HCT116 (cell line): ENCODE results near the gene TEX26. TPM values are rescaled to one million over a fixed set of nuclear protein-coding genes. Genes with fewer than 3 reads are reported as not detected.

Experiments
- ATAC-seq: fragments of 200-7000 bp; cut with Tn5 transposase; 2 replicates; pipeline ENCODE4 v1.9.1; 2020; ENCODE audit warnings: mild to moderate bottlenecking, moderate library complexity
- BruUV-seq: library from RNA; stranded (reverse); fragments of 400-500 nt; replicated peaks from 2 replicates; lab custom pipeline; 2021; lab: Mats Ljungman, UMichigan
- CTCF ChIA-PET: fragments of 300-600 bp; sonication (Branson Sonifier 250); formaldehyde crosslinking; loops from one replicate; lab custom pipeline; 2021; ENCODE audit warnings: antibody characterized with exemption; lab: Charles Lee
- POLR2A ChIA-PET: fragments of 300-600, 350-600 bp; sonication (Branson Sonifier 250); formaldehyde crosslinking; loops from one replicate; lab custom pipeline; 2021; ENCODE audit warnings: antibody characterized with exemption; lab: Charles Lee
- RAD21 ChIA-PET, 2 experiments: fragments of 300-600 bp; sonication (Branson Sonifier 250); formaldehyde crosslinking; loops; one replicate each; lab custom pipeline; 2023; ENCODE audit warnings: low total read pairs in 2 of 2; ENCODE audit not compliant: uncharacterized antibody in 2 of 2, unreplicated experiment in 2 of 2, low non-redundant PET in 1 of 2; lab: Charles Lee
- DNase-seq: peaks from one replicate; pipeline ENCODE4 v3.0.0-alpha.2; 2010; ENCODE audit warnings: low read depth, low spot score
- H2AFZ ChIP-seq: fragments of 200-600 bp; shearing (Covaris generic), sonication (generic); 2 replicates; pipeline ENCODE4 v1.6.1; 2017; ENCODE audit warnings: low read depth, mixed run types, mixed read lengths, antibody characterized with exemption, low read length; ENCODE audit not compliant: poor library complexity, severe bottlenecking
- H3K27ac ChIP-seq: 2 replicates; pipeline ENCODE4 v1.5.1; 2012; ENCODE audit warnings: low read depth, low read length
- H3K27me3 ChIP-seq: fragments of 200-600 bp; sonication (generic); 2 replicates; pipeline ENCODE4 v1.6.1; 2016; ENCODE audit warnings: mixed run types, low read length, mixed read lengths; ENCODE audit not compliant: insufficient read depth
- H3K36me3 ChIP-seq, 2 experiments: fragments of 200-500 bp in 1 of 2; fragments of 200-600 bp in 1 of 2; sonication (Bioruptor generic) in 1 of 2; sonication (generic) in 1 of 2; 2 replicates each; pipeline versions ENCODE4 v1.5.1 to v1.6.1; 2014 to 2016; ENCODE audit warnings: low read length in 2 of 2, inconsistent platforms in 1 of 2, mixed read lengths in 1 of 2, mixed run types in 1 of 2; ENCODE audit not compliant: insufficient read depth in 2 of 2, control insufficient read depth in 1 of 2
- H3K4me1 ChIP-seq, 2 experiments: fragments of 200-600 bp in 1 of 2; sonication (generic) in 1 of 2; 2 replicates each; pipeline versions ENCODE4 v1.5.1 to v1.6.1; 2012 to 2017; ENCODE audit warnings: low read length in 2 of 2, inconsistent platforms in 1 of 2, mild to moderate bottlenecking in 1 of 2, mixed read lengths in 1 of 2, mixed run types in 1 of 2, moderate library complexity in 1 of 2; ENCODE audit not compliant: insufficient read depth in 2 of 2, control insufficient read depth in 1 of 2
- H3K4me2 ChIP-seq: fragments of 200-600 bp; sonication (generic); 2 replicates; pipeline ENCODE4 v1.6.1; 2017; ENCODE audit warnings: mixed run types, low read length, mixed read lengths
- H3K4me3 ChIP-seq, 2 experiments: fragments of 200-600 bp in 1 of 2; sonication (generic) in 1 of 2; replicated peaks in 1 of 2; 2 replicates each; pipeline ENCODE4 v1.5.1; 2011 to 2016; ENCODE audit warnings: low read length in 2 of 2, control low read depth in 1 of 2, low read depth in 1 of 2, mild to moderate bottlenecking in 1 of 2, mixed read lengths in 1 of 2, mixed run types in 1 of 2
- H3K79me2 ChIP-seq: fragments of 200-600 bp; sonication (generic); 2 replicates; pipeline ENCODE4 v1.6.1; 2017; ENCODE audit warnings: mild to moderate bottlenecking, mixed run types, low read length, moderate library complexity, mixed read lengths; ENCODE audit not compliant: insufficient read depth
- H3K9ac ChIP-seq: fragments of 200-600 bp; sonication (generic); 2 replicates; pipeline ENCODE4 v1.6.1; 2016; ENCODE audit warnings: low read length, mixed read lengths
- H3K9me2 ChIP-seq: fragments of 200-600 bp; sonication (generic), shearing (Covaris generic); 2 replicates; pipeline ENCODE4 v1.6.1; 2017; ENCODE audit warnings: mixed run types, mild to moderate bottlenecking, moderate library complexity; ENCODE audit not compliant: insufficient read depth
- H3K9me3 ChIP-seq, 2 experiments: fragments of 200-500 bp in 1 of 2; fragments of 200-600 bp in 1 of 2; sonication (Bioruptor generic) in 1 of 2; sonication (generic) in 1 of 2; 2 replicates each; pipeline ENCODE4 v1.6.1; 2014 to 2017; ENCODE audit warnings: low read length in 2 of 2, mixed read lengths in 2 of 2, inconsistent platforms in 1 of 2, low read depth in 1 of 2, mild to moderate bottlenecking in 1 of 2, mixed run types in 1 of 2, moderate library complexity in 1 of 2; ENCODE audit not compliant: control insufficient read depth in 1 of 2, insufficient read depth in 1 of 2
- H4K20me1 ChIP-seq: fragments of 200-600 bp; sonication (generic), shearing (Covaris generic); 2 replicates; pipeline ENCODE4 v1.6.1; 2017; ENCODE audit warnings: mixed run types, mild to moderate bottlenecking, moderate library complexity; ENCODE audit not compliant: insufficient read depth
- CBX3 ChIP-seq: IDR thresholded peaks from 2 replicates; pipeline ENCODE4 v1.6.1; 2012; ENCODE audit warnings: low read depth
- CEBPB ChIP-seq: IDR thresholded peaks from 2 replicates; pipeline ENCODE4 v1.6.1; 2012; ENCODE audit warnings: low read depth
- EGR1 ChIP-seq: IDR thresholded peaks from 2 replicates; pipeline ENCODE4 v1.6.1; 2012; ENCODE audit warnings: low read depth
- EZH2phosphoT487 ChIP-seq: fragments of 200-600 bp; IDR thresholded peaks from 2 replicates; pipeline ENCODE4 v1.6.1; 2018; ENCODE audit warnings: antibody characterized with exemption, borderline replicate concordance
- FOSL1 ChIP-seq: IDR thresholded peaks from 2 replicates; pipeline ENCODE4 v1.6.1; 2012; ENCODE audit warnings: low read depth
- MAX ChIP-seq: IDR thresholded peaks from 2 replicates; pipeline ENCODE4 v1.6.1; 2012
- POLR2A ChIP-seq: IDR thresholded peaks from 2 replicates; pipeline ENCODE4 v1.7.0; 2011; ENCODE audit warnings: borderline replicate concordance; ENCODE audit not compliant: insufficient read depth, insufficient read length; ENCODE audit errors: extremely low read depth
- RAD21 ChIP-seq: IDR thresholded peaks from 2 replicates; pipeline ENCODE4 v1.6.1; 2012; ENCODE audit warnings: low read depth, mild to moderate bottlenecking
- SP1 ChIP-seq: IDR thresholded peaks from 2 replicates; pipeline ENCODE4 v1.6.1; 2012; ENCODE audit warnings: low read depth
- TCF7L2 ChIP-seq: IDR thresholded peaks from 2 replicates; pipeline ENCODE4 v1.7.0; 2011; ENCODE audit warnings: borderline replicate concordance, inconsistent platforms; ENCODE audit not compliant: insufficient read depth, insufficient read length; ENCODE audit errors: extremely low read depth
- ZNF274 ChIP-seq: fragments of 200-500 bp; sonication (Bioruptor generic); IDR thresholded peaks from 2 replicates; pipeline ENCODE4 v1.6.1; 2014; ENCODE audit warnings: mild to moderate bottlenecking, low read depth, low read length, inconsistent platforms
- intact Hi-C: fragments of 100-400 bp; cut with micrococcal nuclease; formaldehyde crosslinking; loops from 2 replicates; pipeline ENCODE4 v1.10.0; 2022
- total RNA-seq: library from RNA; stranded (reverse); gene quantifications from one replicate; pipeline ENCODE4 v1.2.1, GENCODE V29; 2021; ENCODE audit not compliant: unreplicated experiment
- TF ChIP-seq, protein P1 (sequence below): IDR thresholded peaks from 2 replicates; pipeline ENCODE4 v1.6.1; 2011; ENCODE audit warnings: mild to moderate bottlenecking, low read length, moderate library complexity; ENCODE audit not compliant: insufficient replicate concordance; ENCODE audit errors: extremely low read depth

The TEX26 gene
- total RNA-seq, 1 experiment from 2014 or later: not detected

- H3K4me2 ChIP-seq: no peak overlapping the region
- H3K9ac ChIP-seq: no peak overlapping the region
- no peaks in the 10 kb centered on the region for H3K9me2 ChIP-seq
- no peaks in the 10 kb centered on the region for H3K27me3 ChIP-seq
- H3K4me1 ChIP-seq: no peaks in the 10 kb centered on the region
- H3K27ac ChIP-seq: no peak overlapping the region
- H3K9me3 ChIP-seq: no peaks in the 10 kb centered on the region
- no peak overlapping the region for H3K4me3 ChIP-seq
- POLR2A ChIA-PET: no interaction called here
- no peaks in the 10 kb centered on the region for H3K79me2 ChIP-seq
- ATAC-seq (no peak), DNase-seq (no peak)
- CTCF ChIA-PET: no interaction called here
- no TSS peak for BruUV-seq
- intact Hi-C loops: loop anchor here (10.0 kb wide), 1 partner anchor 57 kb away; no protein-coding TSS in a partner anchor
- RAD21 ChIA-PET: no interaction called here
- TF ChIP-seq ZNF274 (no peak), EGR1 (no peak), CEBPB (no peak), EZH2phosphoT487 (no peak), FOSL1 (no peak), RAD21 (no peak), MAX (no peak), TCF7L2 (no peak), CBX3 (no peak), SP1 (no peak), POLR2A (no peak)
- TF ChIP-seq, protein P1, sequence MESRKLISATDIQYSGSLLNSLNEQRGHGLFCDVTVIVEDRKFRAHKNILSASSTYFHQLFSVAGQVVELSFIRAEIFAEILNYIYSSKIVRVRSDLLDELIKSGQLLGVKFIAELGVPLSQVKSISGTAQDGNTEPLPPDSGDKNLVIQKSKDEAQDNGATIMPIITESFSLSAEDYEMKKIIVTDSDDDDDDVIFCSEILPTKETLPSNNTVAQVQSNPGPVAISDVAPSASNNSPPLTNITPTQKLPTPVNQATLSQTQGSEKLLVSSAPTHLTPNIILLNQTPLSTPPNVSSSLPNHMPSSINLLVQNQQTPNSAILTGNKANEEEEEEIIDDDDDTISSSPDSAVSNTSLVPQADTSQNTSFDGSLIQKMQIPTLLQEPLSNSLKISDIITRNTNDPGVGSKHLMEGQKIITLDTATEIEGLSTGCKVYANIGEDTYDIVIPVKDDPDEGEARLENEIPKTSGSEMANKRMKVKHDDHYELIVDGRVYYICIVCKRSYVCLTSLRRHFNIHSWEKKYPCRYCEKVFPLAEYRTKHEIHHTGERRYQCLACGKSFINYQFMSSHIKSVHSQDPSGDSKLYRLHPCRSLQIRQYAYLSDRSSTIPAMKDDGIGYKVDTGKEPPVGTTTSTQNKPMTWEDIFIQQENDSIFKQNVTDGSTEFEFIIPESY: no peak
- no peaks in the 10 kb centered on the region for H3K36me3 ChIP-seq
- H4K20me1 ChIP-seq: no peaks in the 10 kb centered on the region
- H2AFZ ChIP-seq: no peak overlapping the region
Measured at GRCh38 chr13:30927595-30927994, 4.9 kb upstream of the TEX26 start.
